ENCODE measurements around the gene CIT.
"Not testable (repeated sequence)": the region's sequence is repeated elsewhere in the genome, so short reads cannot be mapped to it uniquely, and the experiment has no call there.

CIT gene

GRCh38 chr12:119727600-119728443 is 149.3 kb downstream of the CIT start:
- no peak for DNase-seq

- no peak for DNase-seq
Observed at GRCh38 chr12:119725523-119725922, 151.6 kb downstream of the CIT start.

- DNase-seq = no peak
Observed at GRCh38 chr12:119721306-119721705, 155.8 kb downstream of the CIT start.

DNA sequence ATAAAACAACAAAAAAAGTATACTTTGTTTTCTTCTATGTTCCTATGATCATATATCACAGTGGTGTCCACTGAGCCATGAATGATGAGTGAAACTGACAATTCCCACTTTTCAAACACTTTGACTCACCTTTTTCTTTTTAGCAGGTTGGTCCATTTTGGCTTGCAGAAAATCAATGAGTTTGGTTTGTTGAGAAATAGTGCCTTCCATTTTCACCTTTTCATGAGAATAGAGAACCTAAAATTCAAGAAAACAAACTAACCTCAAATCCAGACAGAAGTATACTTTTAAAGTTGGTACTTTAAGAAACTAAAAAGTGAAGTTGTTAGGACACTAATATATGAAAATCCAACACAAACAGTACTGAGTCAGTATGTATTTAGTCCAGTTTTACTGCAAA is 156.8 kb downstream of the CIT start:
- no peak for DNase-seq

DNA sequence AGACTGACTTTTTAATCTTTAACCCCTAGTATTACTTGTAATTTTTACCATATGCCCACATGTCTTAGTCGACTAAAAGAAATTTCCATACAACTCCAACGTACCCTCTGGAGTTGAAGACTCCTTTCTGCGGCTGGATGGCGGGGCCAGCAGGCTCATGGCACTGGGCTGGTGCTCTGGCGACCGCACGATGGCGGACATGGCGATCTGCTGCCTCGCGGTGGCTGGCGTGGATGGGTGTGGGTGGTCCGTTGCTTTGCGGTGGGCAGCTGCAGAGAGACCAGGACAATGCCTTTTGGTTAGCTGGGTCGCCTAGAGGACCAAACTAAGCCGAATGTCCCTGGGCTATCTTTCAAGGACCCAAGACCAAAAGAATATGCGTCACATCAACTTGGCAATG is 159.0 kb downstream of the CIT start:
- DNase-seq = no peak

- no peak for DNase-seq
Observed at GRCh38 chr12:119715268-119715620, 161.9 kb downstream of the CIT start.

GRCh38 chr12:119714614-119715267 is 162.4 kb downstream of the CIT start:
- DNase-seq = no peak

DNA sequence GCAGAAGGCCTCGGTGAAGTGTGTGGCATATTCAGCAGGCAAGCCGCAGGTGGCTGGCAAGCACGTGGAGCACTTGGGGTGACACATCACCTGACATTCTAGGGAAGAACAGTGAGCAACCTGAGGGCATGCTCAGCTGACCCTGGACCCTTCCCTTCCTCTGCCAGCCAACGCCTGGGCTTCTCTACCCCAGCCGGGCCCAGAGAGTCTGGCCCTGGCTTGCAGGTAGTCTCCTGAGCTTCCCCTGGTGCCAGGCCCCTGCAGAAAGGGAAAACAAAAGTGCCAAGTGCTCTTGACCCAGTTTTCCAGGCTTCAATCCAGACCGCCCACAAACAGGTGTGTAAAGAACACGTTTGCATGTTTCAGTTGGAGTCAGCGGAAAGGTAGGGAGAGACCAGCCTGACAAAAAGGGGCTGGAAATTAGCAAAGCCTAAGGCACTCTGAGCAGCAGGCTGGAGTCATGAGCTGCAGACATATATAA is 163.5 kb downstream of the CIT start:
- DNase-seq = no peak

DNA sequence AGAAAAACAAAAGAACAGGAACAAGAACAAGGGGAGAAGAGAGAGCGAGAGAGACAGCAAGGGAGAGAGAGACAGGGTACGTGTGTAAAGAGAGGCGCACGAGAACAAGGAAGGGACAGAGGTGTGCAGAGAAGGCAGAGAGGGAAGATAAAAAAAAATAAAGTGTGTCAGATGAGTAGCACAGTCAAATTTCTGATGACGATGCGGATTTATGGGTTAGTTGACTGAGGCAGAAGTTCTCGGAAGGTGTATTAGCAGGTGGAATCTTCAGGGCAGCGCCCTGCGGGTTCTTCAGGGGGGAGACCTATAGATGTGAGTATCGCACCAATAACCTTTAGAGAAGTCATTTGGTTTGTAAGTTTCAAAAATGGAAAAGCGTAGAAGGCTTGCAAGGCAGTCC is 164.4 kb downstream of the CIT start:
- DNase-seq = no peak

DNA sequence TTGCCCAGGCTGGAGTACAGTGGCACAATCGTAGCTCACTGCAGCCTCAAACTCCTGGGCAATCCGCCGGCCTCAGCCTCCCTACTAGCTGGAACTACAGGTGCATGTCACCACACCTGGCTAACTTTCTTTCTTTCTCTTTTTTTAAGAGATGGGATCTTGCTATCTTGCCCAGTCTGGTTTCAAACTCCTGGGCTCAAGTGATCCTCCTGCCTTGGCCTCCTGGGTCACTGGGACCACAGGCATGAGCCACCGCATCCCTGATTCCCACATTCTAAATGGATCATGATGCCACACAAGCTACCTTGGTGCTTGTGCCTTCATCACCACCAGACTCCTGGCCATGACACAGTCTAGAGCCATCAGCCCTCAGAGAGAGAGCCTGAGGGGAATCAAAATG is 165.4 kb downstream of the CIT start:
- no peak for DNase-seq

DNA sequence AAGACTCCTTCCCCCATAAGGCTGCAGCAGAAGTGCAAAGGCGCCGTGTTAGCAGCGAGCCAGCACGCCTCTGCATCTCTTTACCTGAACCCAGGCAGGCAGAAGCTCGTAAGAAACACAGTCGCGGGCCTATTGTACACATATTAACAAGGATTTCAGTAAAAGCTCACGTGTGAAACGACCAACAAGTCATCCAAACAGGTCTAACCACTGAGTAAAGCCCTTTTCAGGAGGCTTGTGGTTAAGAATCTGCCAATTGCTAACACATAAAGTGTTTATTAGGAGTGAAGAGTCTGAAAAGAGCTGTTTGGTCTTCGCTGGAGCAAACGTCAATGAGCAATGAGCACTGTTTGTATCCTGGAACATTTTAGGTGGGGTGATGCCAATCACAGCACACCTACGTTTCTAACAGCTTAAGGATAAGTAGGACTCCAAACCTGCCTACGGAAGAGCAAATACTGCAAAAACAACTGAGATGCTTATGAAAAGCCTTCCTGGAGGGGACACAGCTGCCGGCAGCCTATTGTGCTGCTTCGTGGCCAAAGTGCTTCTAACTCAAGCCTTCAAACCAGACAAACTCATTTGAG is 166.1 kb downstream of the CIT start:
- no peak for DNase-seq

DNA sequence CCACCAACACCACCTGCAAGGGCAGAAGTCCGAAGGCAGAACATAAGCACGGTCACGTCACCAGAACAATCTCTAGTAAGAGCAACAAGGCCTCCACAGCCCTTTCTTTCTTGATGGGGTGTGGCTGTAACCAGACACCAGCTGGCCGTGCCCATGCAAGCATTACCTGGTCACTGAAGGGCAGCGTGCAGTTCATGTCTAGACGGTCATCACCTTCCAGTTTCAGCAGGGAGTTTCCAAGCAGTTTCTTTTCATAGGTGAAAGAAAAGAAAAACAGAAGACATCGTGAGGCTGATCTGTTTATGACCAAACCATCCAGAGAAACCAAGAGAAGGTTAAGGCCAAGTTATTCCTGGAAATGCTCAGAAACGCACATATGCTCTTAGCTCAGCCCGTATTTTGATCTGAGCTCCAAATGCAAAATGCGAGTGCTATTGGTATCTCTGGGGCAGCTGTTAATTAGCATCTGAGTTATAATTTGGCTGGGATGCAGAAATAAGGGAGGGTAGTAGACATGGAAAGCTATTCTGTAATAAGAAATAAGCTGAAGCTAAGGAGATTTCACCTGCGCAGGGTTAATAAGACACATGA is 166.7 kb downstream of the CIT start:
- DNase-seq = no peak

GRCh38 chr12:119706427-119706826 is 170.7 kb downstream of the CIT start:
- not testable (repeated sequence) for DNase-seq

GRCh38 chr12:119705182-119705581 is 171.9 kb downstream of the CIT start:
- DNase-seq = no peak

DNA sequence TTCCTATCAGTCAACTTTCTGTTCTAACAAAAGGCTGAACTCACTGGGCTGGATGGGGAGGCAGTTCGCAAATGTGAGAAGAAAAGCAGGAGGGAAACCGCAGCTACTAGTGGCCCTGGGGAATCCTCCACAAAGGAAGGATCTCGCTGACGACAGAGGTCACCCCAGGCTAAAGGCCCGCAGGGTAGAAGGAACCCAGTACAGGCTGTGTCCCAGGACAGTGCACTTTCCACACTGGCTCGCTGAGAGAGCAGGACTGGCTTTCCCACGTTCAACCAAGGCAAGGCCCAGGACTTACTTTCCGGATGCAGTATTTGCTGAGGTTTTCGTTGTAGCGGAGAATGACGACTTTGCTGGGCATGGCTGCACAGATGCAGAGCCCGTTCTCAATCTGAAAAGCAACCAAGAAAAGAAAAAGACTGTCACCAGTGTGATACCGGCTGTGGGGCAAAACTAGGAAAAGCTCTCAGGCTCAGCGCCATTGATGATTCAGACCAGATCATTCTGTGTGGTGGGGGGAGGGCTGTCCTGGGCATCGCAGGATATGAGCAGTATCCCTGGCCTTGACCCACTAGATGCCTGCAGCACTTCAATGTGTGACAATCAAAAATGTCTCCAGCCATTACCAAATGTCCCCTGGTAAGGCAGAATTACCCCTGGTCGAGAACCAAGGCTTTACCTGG is 172.9 kb downstream of the CIT start:
- DNase-seq = no peak

GRCh38 chr12:119700078-119700477 is 177.0 kb downstream of the CIT start:
- no peak for DNase-seq

- DNase-seq = no peak
Observed at GRCh38 chr12:119699199-119699760, 177.8 kb downstream of the CIT start.

- no peak for DNase-seq
Observed at GRCh38 chr12:119696943-119697342, 180.2 kb downstream of the CIT start.

- DNase-seq = no peak
Observed at GRCh38 chr12:119695034-119695433, 182.1 kb downstream of the CIT start.

DNA sequence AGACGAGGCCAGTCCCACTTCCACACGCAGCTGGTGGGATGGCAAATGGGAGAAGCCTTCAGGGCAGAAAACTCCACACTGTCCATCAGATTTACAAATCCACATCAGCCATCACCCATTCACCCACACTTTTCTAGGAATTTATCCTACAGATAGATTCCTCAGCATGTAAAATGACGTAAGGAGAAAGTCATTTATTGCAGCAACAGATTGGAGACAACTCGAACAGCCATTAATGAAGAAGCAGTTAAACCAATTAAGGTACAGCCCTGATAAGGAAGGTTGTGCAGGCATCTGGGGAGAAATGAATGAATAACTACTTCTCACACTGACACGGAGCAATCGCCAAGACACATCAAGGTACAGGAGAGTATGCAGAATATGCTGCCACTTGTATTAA is 183.0 kb downstream of the CIT start:
- no peak for DNase-seq

DNA sequence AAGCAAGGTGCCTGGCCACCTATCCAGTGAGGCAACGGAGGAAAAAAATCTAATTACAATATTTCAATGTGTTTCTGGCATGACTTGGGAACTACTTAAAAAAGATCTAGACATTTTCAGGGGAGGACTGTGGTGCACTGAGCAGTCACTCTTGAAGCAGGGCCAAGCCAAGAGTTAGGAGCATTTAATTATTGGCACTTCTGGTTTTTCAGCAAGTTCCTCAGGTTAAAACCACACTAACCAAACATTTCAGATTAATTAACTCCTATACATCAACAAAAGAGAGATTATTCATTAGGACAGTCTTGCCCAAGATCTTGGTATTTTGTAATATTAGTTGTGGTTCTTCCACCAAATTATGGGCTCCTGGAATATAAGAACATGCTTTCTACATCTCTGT is 183.6 kb downstream of the CIT start:
- no peak for DNase-seq

- DNase-seq = no peak
Observed at GRCh38 chr12:119692997-119693396, 184.1 kb downstream of the CIT start.

DNA sequence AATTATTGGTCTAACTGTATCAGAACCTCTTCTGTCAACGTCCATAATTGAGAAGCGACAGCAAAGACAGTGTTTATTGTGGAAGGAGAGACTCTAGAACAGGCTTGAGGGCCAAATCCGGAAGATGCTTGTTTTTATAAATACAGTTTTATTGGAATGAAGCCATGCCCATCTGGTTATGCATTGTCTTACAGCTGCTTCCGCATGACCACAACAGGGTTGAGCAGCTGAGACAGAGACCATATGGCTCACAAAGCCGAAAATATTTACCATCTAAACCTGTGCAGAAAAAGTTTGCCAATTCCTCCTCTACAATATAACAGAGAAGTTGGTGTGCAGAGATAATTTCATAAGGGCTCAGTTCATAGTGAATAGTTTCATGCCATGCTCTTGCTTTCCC is 184.7 kb downstream of the CIT start:
- no peak for DNase-seq
